Duodenal mucosa (tissue), 2 donors: Measurements from ENCODE around the gene RBM8A.

Source experiments
- H3K27ac ChIP-seq: one replicate; pipeline ENCODE4 v1.7.0; 2013; ENCODE audit warnings: low read depth, low read length
- H3K27me3 ChIP-seq, 2 donors: one replicate each; pipeline ENCODE4 v1.7.0; 2013; ENCODE audit warnings: low read length in 2 of 2, control low read depth in 1 of 2; ENCODE audit not compliant: insufficient read depth in 2 of 2, control insufficient read depth in 1 of 2
- H3K36me3 ChIP-seq, 2 donors: one replicate each; pipeline ENCODE4 v1.7.0; 2013; ENCODE audit warnings: low read length in 2 of 2, control low read depth in 1 of 2; ENCODE audit not compliant: insufficient read depth in 2 of 2, control insufficient read depth in 1 of 2
- H3K4me1 ChIP-seq, 2 donors: one replicate each; pipeline ENCODE4 v1.7.0; 2013; ENCODE audit warnings: low read length in 2 of 2, control low read depth in 1 of 2; ENCODE audit not compliant: insufficient read depth in 2 of 2, control insufficient read depth in 1 of 2
- H3K4me3 ChIP-seq, 2 donors: one replicate each; pipeline ENCODE4 v1.7.0; 2013; ENCODE audit warnings: low read length in 2 of 2, low read depth in 1 of 2
- H3K9ac ChIP-seq, 2 donors: one replicate each; pipeline ENCODE4 v1.7.0; 2013; ENCODE audit warnings: low read length in 2 of 2, low read depth in 1 of 2
- H3K9me3 ChIP-seq, 2 donors: one replicate each; pipeline ENCODE4 v1.7.0; 2013; ENCODE audit warnings: low read length in 2 of 2, control low read depth in 1 of 2; ENCODE audit not compliant: control insufficient read depth in 1 of 2

Gene RBM8A

DNA sequence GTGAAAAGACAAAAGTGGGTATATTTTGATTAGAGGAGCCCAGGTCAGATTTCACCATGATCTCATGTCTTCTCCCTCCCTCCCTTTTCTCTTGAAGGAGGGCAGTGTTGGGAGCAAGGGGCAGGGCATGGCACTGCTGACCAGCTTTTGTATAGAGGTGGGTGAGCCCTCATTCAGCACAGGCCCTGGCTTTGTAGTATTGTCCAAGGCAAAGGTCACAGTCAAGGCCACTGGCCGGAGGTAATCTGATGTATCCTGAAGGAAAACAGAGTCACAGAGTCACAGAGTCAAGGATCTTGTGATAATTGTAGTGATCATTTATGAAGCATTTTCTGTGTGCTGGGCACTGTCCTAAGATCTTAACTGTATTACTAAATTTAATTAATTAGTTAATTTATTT is 29.3 kb downstream of the RBM8A start:
- H3K4me1 ChIP-seq = peaks cover 0 to 1% of the 10 kb centered on the region in 2 donors
- no peak overlapping the region for H3K27ac ChIP-seq
- H3K9me3 ChIP-seq = no peaks in the 10 kb centered on the region
- H3K36me3 ChIP-seq = peaks cover 0 to 2% of the 10 kb centered on the region in 2 donors
- H3K9ac ChIP-seq = no peak overlapping the region
- H3K4me3 ChIP-seq = no peak overlapping the region
- H3K27me3 ChIP-seq = no peaks in the 10 kb centered on the region

DNA sequence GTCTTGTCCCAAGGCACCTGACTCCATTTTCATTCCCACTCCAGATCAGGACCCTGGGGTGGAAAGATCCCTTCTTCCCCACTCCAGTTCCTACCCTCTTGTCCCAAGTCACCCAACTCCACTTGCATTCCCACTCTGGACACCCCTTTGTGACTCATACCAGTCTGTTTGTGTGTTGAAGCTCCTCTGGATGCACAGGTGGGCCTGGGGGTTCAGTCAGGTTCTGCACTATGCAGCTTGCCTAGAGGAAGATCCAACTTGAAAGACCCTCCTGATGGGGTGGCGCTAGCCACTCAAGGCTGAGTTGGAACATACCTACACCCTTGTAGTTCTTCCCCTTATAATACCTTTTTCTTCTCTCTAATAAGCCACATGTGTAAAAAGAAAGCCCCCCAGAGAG is 31.8 kb downstream of the RBM8A start:
- Histone ChIP-seq H3K27me3 (no peaks in the 10 kb centered on the region), H3K4me1 (peaks cover 23 to 24% of the 10 kb centered on the region in 2 donors), H3K9me3 (no peaks in the 10 kb centered on the region), H3K9ac (no peak overlapping the region), H3K36me3 (no peaks in the 10 kb centered on the region), H3K4me3 (no peak overlapping the region), H3K27ac (no peak overlapping the region)

DNA sequence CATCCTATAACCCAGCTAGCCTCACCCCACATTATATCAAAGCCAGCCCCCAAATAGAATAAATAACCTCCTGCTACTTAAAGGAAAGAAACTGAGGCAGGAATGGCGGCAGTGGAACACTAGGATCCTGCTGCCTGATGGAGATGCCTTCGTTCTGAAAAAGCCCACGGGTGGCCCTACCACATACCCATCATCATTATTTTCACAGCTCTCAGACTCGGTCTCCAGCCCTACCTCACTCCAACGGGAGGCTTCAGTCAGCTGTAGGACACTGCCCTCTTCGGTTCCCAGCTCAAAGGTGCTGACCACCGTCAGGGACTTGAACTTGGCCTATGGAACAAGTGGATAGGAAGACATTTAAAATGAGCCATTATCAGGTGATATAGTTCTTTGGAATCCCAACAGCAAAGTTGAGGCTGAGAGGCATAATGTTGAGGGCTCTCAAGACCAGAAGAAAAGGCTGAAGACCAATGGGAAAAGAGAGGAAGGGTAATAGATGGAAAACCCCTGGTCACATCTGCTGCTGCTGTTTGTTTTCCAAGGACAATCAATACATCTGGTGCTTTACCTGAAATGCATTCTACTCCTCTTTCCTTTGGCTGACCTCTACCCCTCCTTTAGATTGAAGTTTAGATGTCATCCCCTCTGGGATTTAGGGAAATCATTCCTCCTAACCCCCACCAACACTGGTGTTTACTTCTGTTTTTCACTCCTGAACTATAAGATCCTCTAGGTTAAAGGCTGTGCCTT is 33.8 kb downstream of the RBM8A start:
- H3K36me3 ChIP-seq = no peaks in the 10 kb centered on the region
- H3K27me3 ChIP-seq = no peaks in the 10 kb centered on the region
- no peak overlapping the region for H3K9ac ChIP-seq
- peak overlapping the region; percentile 42 for H3K27ac ChIP-seq
- H3K4me1 ChIP-seq = peaks cover 24% of the 10 kb centered on the region in 2 donors
- H3K9me3 ChIP-seq = no peaks in the 10 kb centered on the region
- no peak overlapping the region for H3K4me3 ChIP-seq

DNA sequence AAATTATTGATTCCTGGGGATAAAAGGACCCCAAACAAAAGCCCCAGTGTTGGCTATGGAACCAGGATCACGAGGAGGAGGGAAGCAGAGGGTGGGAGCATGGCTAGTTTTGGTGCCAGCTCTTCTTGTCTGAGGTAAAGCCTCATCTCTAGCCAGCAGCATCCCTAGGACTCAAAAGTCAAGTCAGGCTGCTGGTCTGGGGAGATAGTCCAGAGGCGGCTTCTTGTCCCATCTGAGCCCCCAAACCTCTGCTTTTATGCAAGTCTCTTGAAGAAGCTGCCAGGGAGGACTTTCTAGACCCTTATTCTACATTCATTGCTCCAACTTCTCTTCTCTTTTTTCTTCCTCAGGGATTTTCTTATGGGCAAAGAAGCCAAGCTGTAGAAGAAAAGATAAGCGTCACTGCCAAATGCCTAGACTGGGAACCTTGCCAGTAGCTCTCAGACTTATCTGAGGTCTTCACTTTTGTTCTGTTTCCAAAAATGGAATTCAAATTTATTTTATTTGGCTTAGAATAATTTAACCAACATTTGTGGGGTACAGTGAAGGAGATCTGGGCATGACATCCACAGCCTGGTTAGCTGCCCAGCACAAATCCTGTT is 34.7 kb downstream of the RBM8A start:
- H3K36me3 ChIP-seq = no peaks in the 10 kb centered on the region
- H3K4me1 ChIP-seq = peaks cover 24% of the 10 kb centered on the region in 2 donors
- H3K4me3 ChIP-seq = peak overlapping the region; percentile 14 to 25
- no peaks in the 10 kb centered on the region for H3K27me3 ChIP-seq
- peak overlapping the region; percentile 42 for H3K27ac ChIP-seq
- no peaks in the 10 kb centered on the region for H3K9me3 ChIP-seq
- peak overlapping the region; percentile 20 to 48 for H3K9ac ChIP-seq

DNA sequence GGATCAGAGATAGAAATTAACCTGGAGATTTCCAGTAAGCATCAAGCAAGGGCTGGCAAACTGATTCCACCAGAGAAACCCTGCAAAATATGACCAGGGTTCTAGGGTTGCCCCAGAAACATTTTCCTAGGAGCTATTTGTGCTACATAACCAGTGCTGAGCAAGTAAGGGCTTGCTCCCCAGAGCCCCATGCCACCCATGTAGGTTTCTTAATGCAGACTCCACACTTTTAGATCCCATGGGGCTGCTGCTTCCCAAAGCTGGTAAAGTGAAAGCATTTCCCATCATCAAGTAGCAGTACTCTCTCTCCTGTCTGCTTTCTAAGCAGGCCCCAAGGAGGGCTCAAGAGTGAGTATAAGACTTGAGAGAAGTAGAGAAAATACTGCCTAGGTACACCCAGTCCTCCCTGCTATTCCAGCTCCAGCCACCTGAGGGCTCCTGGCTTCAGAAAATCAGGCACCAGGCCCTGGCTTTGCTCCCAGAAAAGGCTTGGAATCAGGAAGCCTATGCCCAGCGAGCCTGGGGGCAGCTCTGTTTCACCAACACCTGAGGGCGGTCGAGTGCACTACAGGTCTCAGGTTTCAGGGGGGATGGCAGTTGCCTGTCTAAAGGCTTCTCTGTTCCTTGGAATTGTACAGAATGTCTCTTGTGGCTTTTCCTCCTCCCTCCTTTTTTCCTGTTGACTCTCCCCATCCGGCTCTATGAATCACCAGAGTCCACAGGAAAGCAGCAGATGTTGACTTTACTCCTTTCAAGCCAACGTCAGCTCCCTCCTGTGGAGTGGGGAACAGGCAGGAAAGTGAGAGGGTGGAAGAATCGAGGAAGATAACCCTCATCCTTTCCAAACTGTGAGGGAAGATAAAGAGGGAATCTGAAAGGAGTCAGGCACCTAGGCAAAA is 35.4 kb downstream of the RBM8A start:
- H3K36me3 ChIP-seq = no peaks in the 10 kb centered on the region
- peak overlapping the region; percentile 20 to 48 for H3K9ac ChIP-seq
- peak overlapping the region; percentile 42 for H3K27ac ChIP-seq
- H3K9me3 ChIP-seq = no peaks in the 10 kb centered on the region
- H3K4me3 ChIP-seq = peak overlapping the region; percentile 14 to 25
- no peaks in the 10 kb centered on the region for H3K27me3 ChIP-seq
- peaks cover 24% of the 10 kb centered on the region in 2 donors for H3K4me1 ChIP-seq

DNA sequence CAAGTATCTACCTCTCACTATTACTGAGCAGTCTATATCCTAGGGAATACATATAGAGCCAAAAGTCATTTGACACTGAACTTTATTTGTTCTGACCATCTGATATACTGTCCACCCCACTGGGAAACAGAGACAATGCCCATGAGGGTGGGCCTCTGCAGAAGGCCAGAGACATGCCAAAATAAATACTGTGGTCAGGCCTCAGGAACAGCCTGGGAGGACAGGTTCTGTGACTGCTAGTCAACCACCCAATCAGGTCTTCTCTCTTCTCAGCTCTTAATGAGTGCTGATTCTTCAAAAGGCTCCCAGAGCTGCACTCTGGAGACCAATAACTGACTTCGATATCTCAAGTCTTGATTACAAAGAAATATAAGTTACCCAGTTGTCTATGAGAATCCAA is 36.1 kb downstream of the RBM8A start:
- Histone ChIP-seq H3K4me1 (peaks cover 24% of the 10 kb centered on the region in 2 donors), H3K36me3 (no peaks in the 10 kb centered on the region), H3K9me3 (no peaks in the 10 kb centered on the region), H3K27me3 (no peaks in the 10 kb centered on the region), H3K27ac (no peak overlapping the region), H3K9ac (peak overlapping the region in 1 of 2 donors; percentile 20), H3K4me3 (peak overlapping the region in 1 of 2 donors; percentile 25)

DNA sequence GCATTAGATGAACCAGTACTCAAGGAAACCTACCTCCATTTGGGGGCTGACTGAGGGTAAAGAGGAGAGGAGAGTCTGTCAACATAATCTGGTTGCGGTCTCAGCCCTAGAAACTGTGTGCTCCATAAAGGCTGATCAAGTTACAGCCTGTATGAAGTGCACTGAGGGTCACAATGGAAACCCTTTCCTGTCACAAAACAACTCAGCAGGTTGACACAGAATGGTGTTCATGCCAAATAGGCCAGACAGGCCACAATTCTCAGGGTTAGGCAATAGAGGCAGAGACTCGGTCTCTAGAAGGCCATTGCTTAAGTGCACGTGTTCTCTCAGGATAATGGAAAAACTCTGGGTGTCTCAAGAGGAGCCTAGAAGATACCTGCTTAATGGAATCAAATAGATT is 37.6 kb downstream of the RBM8A start:
- Histone ChIP-seq H3K9ac (no peak overlapping the region), H3K4me3 (no peak overlapping the region), H3K4me1 (peaks cover 29 to 32% of the 10 kb centered on the region in 2 donors), H3K9me3 (no peaks in the 10 kb centered on the region), H3K27me3 (peaks cover 7 to 8% of the 10 kb centered on the region in 2 donors), H3K36me3 (no peaks in the 10 kb centered on the region), H3K27ac (no peak overlapping the region)

DNA sequence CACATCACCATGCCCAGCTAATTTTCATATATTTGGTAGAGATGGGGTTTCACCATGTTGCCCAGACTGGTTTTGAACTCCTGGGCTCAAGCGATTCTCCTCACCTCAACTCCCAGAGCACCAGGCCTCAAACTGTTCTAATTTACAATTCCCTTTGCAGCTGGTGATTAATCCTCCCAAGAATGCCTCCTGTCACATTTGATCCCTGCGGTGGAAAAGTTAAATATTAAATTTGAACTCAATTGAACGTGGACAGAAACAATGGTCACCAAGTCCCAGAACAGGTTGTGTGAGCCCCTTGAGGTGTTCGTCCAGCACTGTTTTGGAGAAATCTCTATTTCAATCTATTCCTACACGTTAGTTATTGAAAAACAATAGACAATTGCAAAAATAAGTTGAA is 39.7 kb downstream of the RBM8A start:
- no peaks in the 10 kb centered on the region for H3K36me3 ChIP-seq
- H3K27me3 ChIP-seq = peaks cover 10 to 18% of the 10 kb centered on the region in 2 donors
- peaks cover 25 to 29% of the 10 kb centered on the region in 2 donors for H3K4me1 ChIP-seq
- no peak overlapping the region for H3K9ac ChIP-seq
- H3K4me3 ChIP-seq = no peak overlapping the region
- H3K27ac ChIP-seq = no peak overlapping the region
- H3K9me3 ChIP-seq = no peaks in the 10 kb centered on the region

DNA sequence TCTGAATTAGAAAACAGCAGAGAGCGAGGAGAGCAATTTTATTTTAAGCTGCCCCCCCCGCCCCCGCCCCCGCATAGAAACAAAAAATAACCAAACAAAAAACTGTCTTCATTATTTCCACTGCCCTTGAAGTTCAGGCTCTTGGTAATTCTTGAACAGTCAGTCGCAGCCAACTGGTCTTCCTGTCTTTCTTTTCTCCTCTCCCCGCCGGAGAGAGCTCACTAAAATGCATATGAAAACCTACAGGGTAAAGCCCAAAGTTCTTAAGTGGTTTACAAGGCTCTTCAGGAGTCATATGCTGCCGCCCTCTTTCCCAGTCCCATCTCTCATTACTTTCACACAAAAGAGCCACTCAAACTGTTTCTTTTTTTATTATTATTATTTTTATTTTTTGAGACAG is 40.5 kb downstream of the RBM8A start:
- no peaks in the 10 kb centered on the region for H3K9me3 ChIP-seq
- H3K36me3 ChIP-seq = no peaks in the 10 kb centered on the region
- no peak overlapping the region for H3K27ac ChIP-seq
- no peak overlapping the region for H3K4me3 ChIP-seq
- no peak overlapping the region for H3K9ac ChIP-seq
- peaks cover 18 to 22% of the 10 kb centered on the region in 2 donors for H3K4me1 ChIP-seq
- peaks cover 10 to 18% of the 10 kb centered on the region in 2 donors for H3K27me3 ChIP-seq

DNA sequence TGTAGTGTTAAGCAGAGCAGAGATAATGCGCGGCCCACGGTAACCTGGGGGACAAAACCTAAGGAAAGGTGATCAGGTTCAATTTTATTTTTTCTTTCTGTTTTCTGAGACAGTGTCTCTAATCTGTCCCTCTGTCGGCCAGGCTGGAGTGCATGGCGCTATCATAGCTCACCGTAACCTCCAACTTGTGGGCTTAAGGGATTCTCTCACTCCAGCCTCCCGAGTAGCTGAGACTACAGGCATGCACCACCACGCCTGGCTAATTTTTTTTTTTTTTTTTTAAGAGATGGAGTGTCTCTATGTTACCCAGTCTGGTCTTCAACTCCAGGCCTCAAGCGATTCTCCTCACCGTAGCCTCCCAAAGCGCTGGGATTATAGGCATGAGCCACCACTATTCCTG is 40.9 kb downstream of the RBM8A start:
- Histone ChIP-seq H3K4me3 (peak overlapping the region; percentile 76 to 81), H3K36me3 (no peaks in the 10 kb centered on the region), H3K27ac (no peak overlapping the region), H3K9me3 (no peaks in the 10 kb centered on the region), H3K9ac (no peak overlapping the region), H3K4me1 (peaks cover 15 to 18% of the 10 kb centered on the region in 2 donors), H3K27me3 (peaks cover 10 to 18% of the 10 kb centered on the region in 2 donors)
